HG02588 (cell line): ENCODE data around the gene CAMTA1.
"Not testable (repeated sequence)": the region's sequence is repeated elsewhere in the genome, so short reads cannot be mapped to it uniquely, and the experiment has no call there.

Experiments
- ATAC-seq: cut with Tn5 transposase; IDR thresholded peaks from one replicate; pipeline ENCODE4 v1.9.1; 2021; ENCODE audit warnings: mild to moderate bottlenecking, moderate library complexity; ENCODE audit not compliant: unreplicated experiment

Gene CAMTA1

GRCh38 chr1:7128293-7128692 is 343.0 kb downstream of the CAMTA1 start:
- no peak for ATAC-seq

GRCh38 chr1:7130127-7130526 is 344.9 kb downstream of the CAMTA1 start:
- no peak for ATAC-seq

DNA sequence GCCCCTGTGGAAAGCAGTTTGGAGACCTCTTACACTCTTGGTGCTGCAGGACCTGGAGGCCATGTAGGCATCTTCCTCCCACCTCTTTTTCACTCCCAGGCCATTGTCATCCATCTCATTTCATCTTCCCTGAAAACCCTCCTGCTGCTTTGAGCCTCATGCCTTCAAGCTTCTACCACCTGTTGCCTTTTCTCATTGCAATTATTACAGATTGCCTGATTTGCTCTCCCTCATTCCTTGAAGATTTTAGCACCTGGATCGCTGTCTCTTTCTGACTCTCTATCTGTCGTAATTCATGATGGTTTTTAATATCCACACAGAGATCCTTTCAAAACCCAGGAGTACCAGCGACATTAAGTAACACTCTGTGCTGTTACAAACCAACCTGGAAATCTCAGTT is 350.2 kb downstream of the CAMTA1 start:
- no peak for ATAC-seq

- no peak for ATAC-seq
These were observed 351.1 kb downstream of the CAMTA1 start for GRCh38 chr1:7136166-7136953.

- no peak for ATAC-seq
These were observed 355.0 kb downstream of the CAMTA1 start for GRCh38 chr1:7140251-7140650.

DNA sequence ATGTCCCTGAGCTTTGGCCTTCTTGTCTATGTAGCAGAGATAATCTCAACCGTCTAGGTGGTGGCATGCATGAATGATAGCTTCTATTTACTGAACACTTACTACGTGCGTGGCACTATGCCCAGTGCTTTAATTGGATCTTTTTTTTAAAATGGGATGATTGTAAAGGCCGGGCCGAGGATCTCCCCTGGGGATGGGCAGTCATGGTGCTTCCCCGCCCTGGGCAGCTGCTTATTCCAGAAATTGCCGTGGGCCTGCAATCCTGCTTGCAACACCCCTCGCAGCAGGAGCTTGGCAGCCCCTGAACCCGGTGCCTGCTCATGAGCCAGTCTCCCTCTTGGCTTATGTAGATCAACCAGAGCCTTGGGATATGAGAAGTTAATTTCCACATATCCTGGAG is 360.7 kb downstream of the CAMTA1 start:
- ATAC-seq: no peak

DNA sequence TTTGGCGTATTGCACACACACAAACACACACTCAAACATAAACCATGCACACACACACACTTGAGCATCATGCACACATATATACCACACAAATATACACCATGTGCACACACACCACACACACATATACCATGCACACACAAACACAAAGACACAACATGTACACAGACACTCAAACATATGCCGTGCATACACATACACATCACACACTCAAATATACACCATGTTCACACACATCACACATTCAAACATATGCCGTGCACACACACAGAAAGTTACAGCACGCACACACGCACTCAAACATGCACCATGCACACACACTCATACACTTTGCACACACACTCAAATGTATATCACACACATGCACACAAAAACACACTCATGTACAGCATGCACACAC is 361.5 kb downstream of the CAMTA1 start:
- ATAC-seq: no peak

GRCh38 chr1:7147581-7148282 is 362.5 kb downstream of the CAMTA1 start:
- not testable (repeated sequence) for ATAC-seq

- ATAC-seq: no peak
These were observed 364.0 kb downstream of the CAMTA1 start for GRCh38 chr1:7149080-7149838.

DNA sequence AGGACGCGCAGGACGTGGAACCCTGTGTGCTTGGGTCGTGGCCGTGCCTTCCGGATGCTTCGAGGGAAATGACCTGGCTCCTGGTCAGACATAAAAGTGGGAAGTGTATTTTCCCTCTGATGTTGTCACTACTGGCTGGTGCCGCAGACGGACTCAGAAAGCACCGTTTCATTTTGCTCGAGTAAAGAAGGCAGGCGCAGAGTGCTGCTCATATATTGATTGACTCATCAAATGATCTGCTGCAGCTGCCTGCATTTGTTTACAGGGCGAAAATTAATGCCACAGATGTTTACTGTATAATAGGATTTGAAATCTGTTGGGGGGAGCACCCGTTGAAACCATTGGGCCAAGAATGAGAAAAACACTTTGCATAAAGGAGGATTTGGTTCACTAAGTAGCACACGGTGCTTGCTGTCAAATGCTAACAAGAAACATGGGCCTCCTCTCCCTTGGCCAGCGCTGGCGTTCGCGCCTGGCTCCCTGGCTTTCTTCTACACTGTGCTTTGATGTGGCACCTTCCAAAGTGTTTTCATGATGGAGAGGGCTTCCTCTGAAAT is 365.5 kb downstream of the CAMTA1 start:
- ATAC-seq: no peak

- no peak for ATAC-seq
These were observed 366.7 kb downstream of the CAMTA1 start for GRCh38 chr1:7151978-7152377.

DNA sequence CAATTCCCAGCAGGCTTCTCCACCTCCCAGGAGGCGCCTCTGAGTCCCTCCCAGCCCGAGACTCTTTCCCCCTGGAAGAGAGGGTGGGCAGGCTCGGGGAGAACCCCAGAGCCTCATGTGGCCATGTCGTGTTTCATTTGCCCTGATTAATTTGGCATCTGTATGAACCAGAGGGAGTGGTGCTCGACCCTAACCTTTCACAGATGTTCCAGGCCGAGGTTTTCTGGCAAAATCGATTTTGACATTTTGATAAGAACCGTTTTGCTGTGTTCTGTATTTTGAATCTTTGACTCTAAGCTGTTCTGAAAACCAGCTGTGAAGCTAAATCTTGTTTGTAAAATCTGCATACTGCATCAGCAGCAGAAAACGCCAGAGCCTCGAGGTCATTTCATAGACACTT is 367.4 kb downstream of the CAMTA1 start:
- no peak for ATAC-seq

GRCh38 chr1:7153464-7153863 is 368.2 kb downstream of the CAMTA1 start:
- no peak for ATAC-seq

DNA sequence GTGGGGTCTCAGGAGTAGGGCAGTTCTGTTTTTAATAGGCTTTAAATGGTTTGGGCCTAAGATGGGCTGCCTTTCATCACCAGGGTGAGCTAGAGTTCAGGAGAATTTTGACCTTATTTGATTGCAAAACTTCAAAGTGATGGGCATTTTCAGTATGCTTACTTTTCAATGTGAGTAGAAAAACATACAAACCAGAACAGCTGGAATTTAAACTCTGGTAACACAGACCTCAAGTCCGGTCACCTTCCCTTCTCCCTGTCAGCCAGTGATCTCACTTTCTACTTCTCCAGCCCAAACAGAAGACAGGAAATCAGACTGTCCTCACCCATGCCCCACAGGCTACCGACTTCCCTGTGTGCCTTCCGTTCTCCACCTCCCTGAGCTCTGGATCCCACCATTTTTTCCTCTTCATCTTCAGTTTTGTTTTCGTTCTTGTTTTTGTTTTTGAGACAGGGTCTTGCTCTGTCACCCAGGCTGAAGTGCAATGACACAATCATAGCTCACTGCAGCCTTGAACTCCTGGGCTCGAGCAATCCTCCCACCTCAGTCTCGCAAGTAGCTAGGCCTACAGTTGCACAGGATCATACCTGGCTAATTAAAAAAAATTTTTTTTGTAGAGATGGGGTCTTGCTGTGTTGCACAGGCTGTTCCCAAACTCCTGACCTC is 374.0 kb downstream of the CAMTA1 start:
- no peak for ATAC-seq

DNA sequence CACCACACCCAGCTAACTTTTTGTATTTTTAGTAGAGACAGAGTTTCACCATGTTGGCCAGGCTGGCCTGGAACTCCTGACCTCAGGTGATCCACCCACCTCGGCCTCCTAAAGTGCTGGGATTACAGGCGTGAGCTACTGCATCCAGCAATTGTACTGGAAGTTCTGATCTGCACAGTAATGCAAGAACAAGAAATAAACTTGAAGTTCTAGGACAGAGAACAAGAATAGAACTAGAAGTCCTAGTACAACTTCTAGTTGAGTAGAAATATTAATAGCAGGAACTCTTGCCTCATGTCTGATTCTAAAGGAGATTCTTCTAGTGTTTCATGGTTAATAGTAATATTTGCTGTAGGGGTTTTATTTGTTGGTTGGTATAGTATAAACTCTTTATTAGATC is 383.3 kb downstream of the CAMTA1 start:
- not testable (repeated sequence) for ATAC-seq

- no peak for ATAC-seq
These were observed 385.9 kb downstream of the CAMTA1 start for GRCh38 chr1:7171168-7171567.

DNA sequence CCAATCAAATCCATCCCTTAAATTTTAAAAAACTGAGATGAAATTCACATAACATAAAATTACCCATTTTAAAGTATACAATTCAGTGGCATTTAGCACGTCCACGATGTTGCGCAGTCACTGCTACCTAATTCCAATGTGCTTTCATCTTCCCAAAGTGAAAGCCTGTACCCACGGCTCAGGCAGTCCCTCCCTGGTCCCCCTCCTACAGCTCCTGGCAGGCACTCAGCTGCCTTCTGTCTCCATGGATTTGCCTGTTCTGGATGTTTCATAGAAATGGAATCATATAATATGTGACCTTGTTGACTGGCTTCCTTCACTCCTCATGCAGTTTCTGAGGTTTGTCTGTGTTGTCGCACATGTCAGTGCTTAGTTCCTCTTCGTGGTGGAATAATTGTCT is 386.3 kb downstream of the CAMTA1 start:
- no peak for ATAC-seq

DNA sequence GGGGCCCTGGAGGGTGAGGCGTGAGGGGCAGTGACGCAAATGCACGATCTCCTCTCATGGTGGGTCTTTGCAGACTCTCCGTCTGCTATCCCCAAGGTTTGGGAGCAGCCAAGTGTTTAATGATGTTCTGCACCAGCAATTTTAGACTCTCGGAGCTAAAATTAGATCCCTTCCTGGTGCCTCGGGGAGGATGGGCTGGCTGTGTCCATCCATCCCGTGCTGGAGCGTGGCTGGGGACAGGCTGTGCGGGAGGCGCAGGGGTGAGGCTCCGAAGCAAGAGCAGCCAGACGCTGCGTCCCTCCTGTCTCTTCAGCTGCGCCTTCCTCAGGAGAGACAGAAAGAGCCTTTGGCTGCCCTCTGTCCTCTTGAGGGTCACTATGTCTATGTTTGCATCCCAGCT is 387.6 kb downstream of the CAMTA1 start:
- ATAC-seq: no peak

- ATAC-seq: no peak
These were observed 389.3 kb downstream of the CAMTA1 start for GRCh38 chr1:7174561-7174960.

GRCh38 chr1:7174980-7175906 is 390.0 kb downstream of the CAMTA1 start:
- ATAC-seq: no peak
